A549 (cell line): Measurements from ENCODE around the gene ZCWPW1. TPM values are rescaled to one million over a fixed set of nuclear protein-coding genes. Genes with fewer than 3 reads are reported as not detected.

ENCODE experiments used
- ATAC-seq, 2 experiments: fragments of 200-7000 bp in 1 of 2; fragments of >200 bp in 1 of 2; cut with Nextera tagmentation in 1 of 2; cut with Tn5 transposase in 1 of 2; 3 replicates each; pipeline versions ENCODE4 v1.8.0 to v1.9.1; 2018 to 2020; ENCODE audit warnings: mild to moderate bottlenecking in 1 of 2, moderate library complexity in 1 of 2
- CTCF ChIA-PET: fragments of 300-600 bp; sonication (Branson Sonifier 250); formaldehyde crosslinking; extraction: SDS; loops from one replicate; lab custom pipeline; 2021; ENCODE audit warnings: antibody characterized with exemption, inconsistent platforms; lab: Yijun Ruan, JAX
- POLR2A ChIA-PET: fragments of 350-600 bp; formaldehyde crosslinking; extraction: SDS; loops from one replicate; lab custom pipeline; 2021; ENCODE audit warnings: antibody characterized with exemption, inconsistent platforms; lab: Yijun Ruan, JAX
- DNase-seq, 2 experiments: peaks; one replicate each; pipeline versions ENCODE4 v3.0.0 to v3.0.0-alpha.2; 2011 to 2016; ENCODE audit warnings: low read depth in 1 of 2, low spot score in 1 of 2
- FAIRE-seq: peaks from 2 replicates; lab custom pipeline; 2011; peaks lifted over from hg19 to GRCh38; lab: Jason Lieb, UNC
- H3K27ac ChIP-seq, 2 experiments: fragments of >200 bp; sonication (Bioruptor Twin); formaldehyde crosslinking; 3 replicates each; pipeline ENCODE4 v1.5.1; 2016 to 2017
- H3K4me1 ChIP-seq: fragments of >200 bp; sonication (Bioruptor Twin); formaldehyde crosslinking; 3 replicates; pipeline ENCODE4 v1.6.1; 2016
- H3K4me2 ChIP-seq: fragments of >200 bp; sonication (Bioruptor Twin); formaldehyde crosslinking; 3 replicates; pipeline ENCODE4 v1.6.1; 2016
- H3K4me3 ChIP-seq: fragments of >200 bp; sonication (Bioruptor Twin); formaldehyde crosslinking; 3 replicates; pipeline ENCODE4 v1.5.1; 2016
- H3K9me3 ChIP-seq: fragments of >200 bp; sonication (Bioruptor Twin); formaldehyde crosslinking; 3 replicates; pipeline ENCODE4 v1.6.1; 2016
- CBX2 ChIP-seq: fragments of 200-600 bp; sonication (generic); IDR thresholded peaks from 2 replicates; pipeline ENCODE4 v1.6.1; 2016; ENCODE audit warnings: low read depth, mild to moderate bottlenecking, borderline replicate concordance
- CBX8 ChIP-seq: fragments of 200-600 bp; sonication (generic); IDR thresholded peaks from 2 replicates; pipeline ENCODE4 v1.6.1; 2016
- E2F6 ChIP-seq: IDR thresholded peaks from 2 replicates; pipeline ENCODE4 v1.6.1; 2012; ENCODE audit warnings: low read depth, borderline replicate concordance
- EHF ChIP-seq: fragments of 250-450 bp; sonication (Bioruptor Pico); IDR thresholded peaks from 2 replicates; pipeline ENCODE4 v1.5.0; 2020; ENCODE audit warnings: mild to moderate bottlenecking
- EP300 ChIP-seq, 2 experiments: fragments of >200 bp; sonication (Bioruptor Twin); formaldehyde crosslinking; IDR thresholded peaks; 2 replicates in 1 of 2; 3 replicates in 1 of 2; pipeline ENCODE4 v1.6.1; 2016 to 2017
- HDAC2 ChIP-seq: fragments of 200-600 bp; sonication (generic); IDR thresholded peaks from 2 replicates; pipeline ENCODE4 v1.6.1; 2016
- HMGXB4 ChIP-seq: fragments of 250-450 bp; sonication (Bioruptor Pico); IDR thresholded peaks from 2 replicates; pipeline ENCODE4 v1.5.0; 2021; ENCODE audit warnings: mild to moderate bottlenecking, moderate library complexity, borderline replicate concordance
- HOXA7 ChIP-seq: fragments of 250-450 bp; sonication (Bioruptor Pico); IDR thresholded peaks from 2 replicates; pipeline ENCODE4 v1.5.0; 2020; ENCODE audit warnings: mild to moderate bottlenecking, moderate library complexity
- HOXB13 ChIP-seq: fragments of 250-450 bp; sonication (Bioruptor Pico); IDR thresholded peaks from 2 replicates; pipeline ENCODE4 v1.5.0; 2020; ENCODE audit warnings: low read depth, mild to moderate bottlenecking, moderate library complexity
- HOXB5 ChIP-seq: fragments of 250-450 bp; sonication (Bioruptor Pico); IDR thresholded peaks from 2 replicates; pipeline ENCODE4 v1.5.0; 2020; ENCODE audit warnings: mild to moderate bottlenecking, moderate library complexity
- KDM1A ChIP-seq: fragments of 200-600 bp; sonication (generic); IDR thresholded peaks from 2 replicates; pipeline ENCODE4 v1.6.1; 2016; ENCODE audit warnings: low read depth, mild to moderate bottlenecking
- PBX3 ChIP-seq: IDR thresholded peaks from 2 replicates; pipeline ENCODE4 v1.6.1; 2012
- PHF8 ChIP-seq: fragments of 200-600 bp; sonication (generic); IDR thresholded peaks from 2 replicates; pipeline ENCODE4 v1.6.1; 2016; ENCODE audit warnings: low read depth, mild to moderate bottlenecking, antibody characterized with exemption, moderate library complexity, borderline replicate concordance
- RNF2 ChIP-seq: fragments of 200-600 bp; sonication (generic); IDR thresholded peaks from 2 replicates; pipeline ENCODE4 v1.6.1; 2016; ENCODE audit warnings: low read depth, mild to moderate bottlenecking, antibody characterized with exemption, moderate library complexity, borderline replicate concordance
- SMC3 ChIP-seq: fragments of >200 bp; sonication (Bioruptor Twin); formaldehyde crosslinking; IDR thresholded peaks from 3 replicates; pipeline ENCODE4 v1.6.1; 2018; ENCODE audit warnings: inconsistent platforms
- SREBF2 ChIP-seq: fragments of 450-650 bp; IDR thresholded peaks from 2 replicates; pipeline ENCODE4 v1.6.1; 2014; ENCODE audit warnings: mild to moderate bottlenecking, moderate library complexity
- ZC3H11A ChIP-seq: fragments of 450-650 bp; IDR thresholded peaks from 2 replicates; pipeline ENCODE4 v1.6.1; 2014; ENCODE audit warnings: antibody characterized with exemption, mild to moderate bottlenecking
- ZSCAN20 ChIP-seq: fragments of 250-450 bp; sonication (Bioruptor Pico); IDR thresholded peaks from 2 replicates; pipeline ENCODE4 v1.8.0; 2022; ENCODE audit warnings: mild to moderate bottlenecking, moderate library complexity
- WGBS: methylation state at CpG from one replicate; pipeline ENCODE4 v1.1.6; 2017; ENCODE audit errors: missing lambda C conversion rate; 5-methylcytosine and 5-hydroxymethylcytosine counted together
- polyA plus RNA-seq, 4 experiments: library from polyadenylated mRNA; depleted of rRNA in 3 of 4; stranded (reverse); fragments of >200 nt; fragmentation: RNase III in 1 of 4; extraction: RNeasy Plus Mini Kit Qiagen cat#74134 plus additional on column Dnase treatment in 1 of 4; gene quantifications; 2 replicates in 3 of 4; 3 replicates in 1 of 4; pipeline ENCODE4 v1.2.3, GENCODE V29; 2011 to 2017
- TF ChIP-seq, protein P1 (sequence below): fragments of 200-600 bp; sonication (generic); IDR thresholded peaks from 2 replicates; pipeline ENCODE4 v1.6.1; 2016; ENCODE audit warnings: antibody characterized with exemption, mild to moderate bottlenecking, moderate library complexity
- TF ChIP-seq, protein P2 (sequence below): fragments of 450-650 bp; IDR thresholded peaks from 2 replicates; pipeline ENCODE4 v1.6.1; 2014; ENCODE audit warnings: antibody characterized with exemption
- TF ChIP-seq, protein P3 (sequence below): fragments of 150-350 bp; IDR thresholded peaks from 2 replicates; pipeline ENCODE4 v1.6.1; 2014; ENCODE audit warnings: low read depth, mild to moderate bottlenecking, low read length
- TF ChIP-seq, protein P4 (sequence below): fragments of >200 bp; sonication (Bioruptor Twin); formaldehyde crosslinking; IDR thresholded peaks from 3 replicates; pipeline ENCODE4 v1.6.1; 2016

Gene ZCWPW1
- polyA plus RNA-seq, 2 of the 4 experiments (the other 2 are of a cell fraction), result 2.0 to 4.2 TPM

DNA sequence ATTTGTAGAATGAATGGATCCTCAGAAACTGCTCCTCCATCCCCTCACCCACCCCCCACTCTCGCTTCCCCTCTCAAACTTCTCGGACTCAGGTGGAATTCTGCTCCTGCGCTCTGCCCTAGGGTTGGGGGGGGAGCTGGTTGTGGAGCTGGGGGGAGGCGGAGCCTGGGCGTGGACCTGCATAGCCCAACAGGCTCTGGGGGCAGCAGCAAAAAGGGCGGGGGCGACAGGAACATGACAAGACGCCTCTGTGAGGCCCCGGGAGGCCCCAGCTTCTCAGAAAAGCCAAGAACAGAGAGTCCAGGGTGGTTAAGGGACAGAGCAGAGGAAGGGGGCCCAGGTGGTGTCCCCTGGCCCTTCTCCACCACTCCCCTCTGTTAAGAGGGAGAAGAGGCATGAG lies 47.0 kb upstream of the ZCWPW1 start:
- DNase-seq, result no peak
- no peak overlapping the region for H3K4me3 ChIP-seq
- ChIA-PET CTCF (interaction anchor here (0.6 to 8.5 kb wide), 8 partner anchors 7 to 219 kb away, joined by 3 to 127 read pairs (median 4); no protein-coding TSS in a partner anchor), POLR2A (no interaction called here)
- H3K27ac ChIP-seq, result no peak overlapping the region
- TF ChIP-seq RNF2 (no peak), CBX8 (no peak), E2F6 (no peak), HOXB5 (CRISPR knock-in tag) (no peak), ZSCAN20 (no peak), PBX3 (no peak), PHF8 (no peak)
- TF ChIP-seq, protein P1, sequence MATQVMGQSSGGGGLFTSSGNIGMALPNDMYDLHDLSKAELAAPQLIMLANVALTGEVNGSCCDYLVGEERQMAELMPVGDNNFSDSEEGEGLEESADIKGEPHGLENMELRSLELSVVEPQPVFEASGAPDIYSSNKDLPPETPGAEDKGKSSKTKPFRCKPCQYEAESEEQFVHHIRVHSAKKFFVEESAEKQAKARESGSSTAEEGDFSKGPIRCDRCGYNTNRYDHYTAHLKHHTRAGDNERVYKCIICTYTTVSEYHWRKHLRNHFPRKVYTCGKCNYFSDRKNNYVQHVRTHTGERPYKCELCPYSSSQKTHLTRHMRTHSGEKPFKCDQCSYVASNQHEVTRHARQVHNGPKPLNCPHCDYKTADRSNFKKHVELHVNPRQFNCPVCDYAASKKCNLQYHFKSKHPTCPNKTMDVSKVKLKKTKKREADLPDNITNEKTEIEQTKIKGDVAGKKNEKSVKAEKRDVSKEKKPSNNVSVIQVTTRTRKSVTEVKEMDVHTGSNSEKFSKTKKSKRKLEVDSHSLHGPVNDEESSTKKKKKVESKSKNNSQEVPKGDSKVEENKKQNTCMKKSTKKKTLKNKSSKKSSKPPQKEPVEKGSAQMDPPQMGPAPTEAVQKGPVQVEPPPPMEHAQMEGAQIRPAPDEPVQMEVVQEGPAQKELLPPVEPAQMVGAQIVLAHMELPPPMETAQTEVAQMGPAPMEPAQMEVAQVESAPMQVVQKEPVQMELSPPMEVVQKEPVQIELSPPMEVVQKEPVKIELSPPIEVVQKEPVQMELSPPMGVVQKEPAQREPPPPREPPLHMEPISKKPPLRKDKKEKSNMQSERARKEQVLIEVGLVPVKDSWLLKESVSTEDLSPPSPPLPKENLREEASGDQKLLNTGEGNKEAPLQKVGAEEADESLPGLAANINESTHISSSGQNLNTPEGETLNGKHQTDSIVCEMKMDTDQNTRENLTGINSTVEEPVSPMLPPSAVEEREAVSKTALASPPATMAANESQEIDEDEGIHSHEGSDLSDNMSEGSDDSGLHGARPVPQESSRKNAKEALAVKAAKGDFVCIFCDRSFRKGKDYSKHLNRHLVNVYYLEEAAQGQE, result no peak
- H3K9me3 ChIP-seq, result no peaks in the 10 kb centered on the region
- ATAC-seq, result no peak
- WGBS, result 97% methylated on average over 9 of the region's 9 CpGs
- FAIRE-seq, result no peak
- H3K4me1 ChIP-seq, result peaks cover 33% of the 10 kb centered on the region
- 0 out of 3 replicates have a peak overlapping the region, but pooled peaks have one; percentile 74 for H3K4me2 ChIP-seq

GRCh38 chr7:100472854-100473499 lies 44.5 kb upstream of the ZCWPW1 start:
- 62% methylated on average over 14 of the region's 14 CpGs for WGBS
- Histone ChIP-seq H3K9me3 (no peaks in the 10 kb centered on the region), H3K4me2 (0 out of 3 replicates have a peak overlapping the region, but pooled peaks have one; percentile 2), H3K4me1 (peaks cover 28% of the 10 kb centered on the region), H3K27ac (peak overlapping the region in 1 of 2 experiments; percentile 20; a peak in 1 of 6 replicates), H3K4me3 (no peak overlapping the region)
- TF ChIP-seq, protein P2, sequence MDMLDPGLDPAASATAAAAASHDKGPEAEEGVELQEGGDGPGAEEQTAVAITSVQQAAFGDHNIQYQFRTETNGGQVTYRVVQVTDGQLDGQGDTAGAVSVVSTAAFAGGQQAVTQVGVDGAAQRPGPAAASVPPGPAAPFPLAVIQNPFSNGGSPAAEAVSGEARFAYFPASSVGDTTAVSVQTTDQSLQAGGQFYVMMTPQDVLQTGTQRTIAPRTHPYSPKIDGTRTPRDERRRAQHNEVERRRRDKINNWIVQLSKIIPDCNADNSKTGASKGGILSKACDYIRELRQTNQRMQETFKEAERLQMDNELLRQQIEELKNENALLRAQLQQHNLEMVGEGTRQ, result no peak
- TF ChIP-seq PBX3 (no peak), CBX2 (no peak), EP300 (IDR thresholded peaks at IDR 0.05) (no peak), ZC3H11A (no peak), HOXB13 (CRISPR knock-in tag) (no peak), HDAC2 (no peak), SREBF2 (no peak), SMC3 (no peak), HOXA7 (CRISPR knock-in tag) (no peak), EHF (CRISPR knock-in tag) (no peak), HMGXB4 (CRISPR knock-in tag) (no peak), KDM1A (no peak)
- TF ChIP-seq, protein P3, sequence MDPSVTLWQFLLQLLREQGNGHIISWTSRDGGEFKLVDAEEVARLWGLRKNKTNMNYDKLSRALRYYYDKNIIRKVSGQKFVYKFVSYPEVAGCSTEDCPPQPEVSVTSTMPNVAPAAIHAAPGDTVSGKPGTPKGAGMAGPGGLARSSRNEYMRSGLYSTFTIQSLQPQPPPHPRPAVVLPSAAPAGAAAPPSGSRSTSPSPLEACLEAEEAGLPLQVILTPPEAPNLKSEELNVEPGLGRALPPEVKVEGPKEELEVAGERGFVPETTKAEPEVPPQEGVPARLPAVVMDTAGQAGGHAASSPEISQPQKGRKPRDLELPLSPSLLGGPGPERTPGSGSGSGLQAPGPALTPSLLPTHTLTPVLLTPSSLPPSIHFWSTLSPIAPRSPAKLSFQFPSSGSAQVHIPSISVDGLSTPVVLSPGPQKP, result no peak
- TF ChIP-seq, protein P4, sequence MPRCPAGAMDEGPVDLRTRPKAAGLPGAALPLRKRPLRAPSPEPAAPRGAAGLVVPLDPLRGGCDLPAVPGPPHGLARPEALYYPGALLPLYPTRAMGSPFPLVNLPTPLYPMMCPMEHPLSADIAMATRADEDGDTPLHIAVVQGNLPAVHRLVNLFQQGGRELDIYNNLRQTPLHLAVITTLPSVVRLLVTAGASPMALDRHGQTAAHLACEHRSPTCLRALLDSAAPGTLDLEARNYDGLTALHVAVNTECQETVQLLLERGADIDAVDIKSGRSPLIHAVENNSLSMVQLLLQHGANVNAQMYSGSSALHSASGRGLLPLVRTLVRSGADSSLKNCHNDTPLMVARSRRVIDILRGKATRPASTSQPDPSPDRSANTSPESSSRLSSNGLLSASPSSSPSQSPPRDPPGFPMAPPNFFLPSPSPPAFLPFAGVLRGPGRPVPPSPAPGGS, result no peak
- FAIRE-seq (no peak), DNase-seq (no peak), ATAC-seq (no peak)
- ChIA-PET POLR2A (interaction anchor here (0.6 to 1.1 kb wide), 2 partner anchors 113 kb away, joined by 3 read pairs; partner anchors contain the start of genes FBXO24 and LRCH4), CTCF (interaction anchor here (1.5 to 6.5 kb wide), 3 partner anchors 10 to 92 kb away, joined by 6 to 44 read pairs (median 26); partner anchors contain the start of gene NYAP1)
